ENCODE data around the gene CASP10.
"Not testable (repeated sequence)": the region's sequence is repeated elsewhere in the genome, so short reads cannot be mapped to it uniquely, and the experiment has no call there.

Gene CASP10
- total RNA-seq, result 4.8 to 51.3 (median 23.0) reads per million in 9 experiments

GRCh38 chr2:201182650-201183364 lies at the start of gene CASP10:
Gene CASP10, plus strand, starts transcription at chr2:201183141. Its CDS starts 2,637 bp downstream, at chr2:201185778.
- peak within 1 kb of the TSS; percentile 88 to 91 for H3K4me3 Mint-ChIP-seq
- no peaks in the 10 kb centered on the region for H3K9me3 Mint-ChIP-seq
- H3K36me3 Mint-ChIP-seq (ENCODE audit: insufficient read depth), result peaks cover 5% of the 10 kb centered on the region
- H3K27me3 Mint-ChIP-seq, result no peaks in the 10 kb centered on the region
- peaks cover 23 to 28% of the 10 kb centered on the region in 2 donors for H3K4me1 Mint-ChIP-seq (ENCODE audit: low read depth in 2 of 2)
- DNase-seq (peak in 1 of 3 experiments; percentile 11), ATAC-seq (replicated peaks) (peak; percentile 86)
- peak within 1 kb of the TSS; percentile 91 to 94 for H3K27ac Mint-ChIP-seq

- peak overlapping the region; percentile 79 to 87 for H3K27ac Mint-ChIP-seq
- peaks cover 47 to 67% of the 10 kb centered on the region in 2 donors for H3K4me1 Mint-ChIP-seq (ENCODE audit: low read depth in 2 of 2)
These were observed 47.6 kb upstream of the CASP10 start for GRCh38 chr2:201135386-201135785.

GRCh38 chr2:201136889-201137321 lies 46.0 kb upstream of the CASP10 start:
- no peaks in the 10 kb centered on the region for H3K27me3 Mint-ChIP-seq
- H3K4me1 Mint-ChIP-seq (ENCODE audit: low read depth in 2 of 2), result peaks cover 33 to 60% of the 10 kb centered on the region in 2 donors
- peak overlapping the region; percentile 79 to 87 for H3K27ac Mint-ChIP-seq
- H3K9me3 Mint-ChIP-seq, result no peaks in the 10 kb centered on the region
- DNase-seq (no peak), ATAC-seq (replicated peaks) (no peak)
- H3K36me3 Mint-ChIP-seq (ENCODE audit: insufficient read depth), result peaks cover 92% of the 10 kb centered on the region
- H3K4me3 Mint-ChIP-seq, result no peak overlapping the region

More at GRCh38 chr2:201135386-201135785, 47.6 kb upstream of the CASP10 start:
- no peaks in the 10 kb centered on the region for H3K9me3 Mint-ChIP-seq
- no peak for ATAC-seq (replicated peaks)
- no peak for DNase-seq
- H3K27me3 Mint-ChIP-seq, result no peaks in the 10 kb centered on the region
- H3K36me3 Mint-ChIP-seq (ENCODE audit: insufficient read depth), result peaks cover 89% of the 10 kb centered on the region
- H3K4me3 Mint-ChIP-seq, result no peak overlapping the region

- Mint-ChIP-seq H3K27ac (peak overlapping the region in 1 of 2 donors; percentile 87), H3K9me3 (no peaks in the 10 kb centered on the region), H3K27me3 (no peaks in the 10 kb centered on the region), H3K4me1 (ENCODE audit: low read depth in 2 of 2) (peaks cover 26 to 51% of the 10 kb centered on the region in 2 donors), H3K36me3 (ENCODE audit: insufficient read depth) (peaks cover 94% of the 10 kb centered on the region), H3K4me3 (no peak overlapping the region)
- ATAC-seq (replicated peaks), result no peak
- no peak for DNase-seq
These were observed 45.2 kb upstream of the CASP10 start for GRCh38 chr2:201137505-201138400.

- Mint-ChIP-seq H3K27ac (peak overlapping the region in 1 of 2 donors; percentile 87), H3K4me1 (ENCODE audit: low read depth in 2 of 2) (peaks cover 19 to 44% of the 10 kb centered on the region in 2 donors), H3K27me3 (no peaks in the 10 kb centered on the region), H3K36me3 (ENCODE audit: insufficient read depth) (peaks cover 94% of the 10 kb centered on the region), H3K4me3 (no peak overlapping the region), H3K9me3 (no peaks in the 10 kb centered on the region)
- no peak for DNase-seq
- ATAC-seq (replicated peaks), result no peak
These were observed 44.5 kb upstream of the CASP10 start for GRCh38 chr2:201138401-201138970.

GRCh38 chr2:201138986-201139781 lies 43.8 kb upstream of the CASP10 start:
- H3K36me3 Mint-ChIP-seq (ENCODE audit: insufficient read depth), result peaks cover 92% of the 10 kb centered on the region
- H3K9me3 Mint-ChIP-seq; ATAC-seq (replicated peaks); H3K27me3 Mint-ChIP-seq; H3K4me3 Mint-ChIP-seq; DNase-seq: not testable (repeated sequence)
- peaks cover 18 to 42% of the 10 kb centered on the region in 2 donors for H3K4me1 Mint-ChIP-seq (ENCODE audit: low read depth in 2 of 2)
- H3K27ac Mint-ChIP-seq, result peak overlapping the region; percentile 33 to 87

- H3K4me3 Mint-ChIP-seq, result no peak overlapping the region
- no peaks in the 10 kb centered on the region for H3K27me3 Mint-ChIP-seq
- DNase-seq (no peak), ATAC-seq (replicated peaks) (no peak)
- peak overlapping the region; percentile 33 to 87 for H3K27ac Mint-ChIP-seq
- peaks cover 93% of the 10 kb centered on the region for H3K36me3 Mint-ChIP-seq (ENCODE audit: insufficient read depth)
- H3K9me3 Mint-ChIP-seq, result no peaks in the 10 kb centered on the region
- peaks cover 18 to 40% of the 10 kb centered on the region in 2 donors for H3K4me1 Mint-ChIP-seq (ENCODE audit: low read depth in 2 of 2)
These were observed 42.9 kb upstream of the CASP10 start for GRCh38 chr2:201139836-201140604.

- no peak overlapping the region for H3K4me3 Mint-ChIP-seq
- ATAC-seq (replicated peaks), result no peak
- peaks cover 2 to 18% of the 10 kb centered on the region in 2 donors for H3K4me1 Mint-ChIP-seq (ENCODE audit: low read depth in 2 of 2)
- H3K27ac Mint-ChIP-seq, result peak overlapping the region in 1 of 2 donors; percentile 79
- peaks cover 83% of the 10 kb centered on the region for H3K36me3 Mint-ChIP-seq (ENCODE audit: insufficient read depth)
- H3K9me3 Mint-ChIP-seq, result no peaks in the 10 kb centered on the region
- no peak for DNase-seq
- no peaks in the 10 kb centered on the region for H3K27me3 Mint-ChIP-seq
These were observed 38.6 kb upstream of the CASP10 start for GRCh38 chr2:201144101-201145051.

GRCh38 chr2:201148434-201148990 lies 34.4 kb upstream of the CASP10 start:
- H3K36me3 Mint-ChIP-seq (ENCODE audit: insufficient read depth), result peaks cover 81% of the 10 kb centered on the region
- no peak for ATAC-seq (replicated peaks)
- H3K4me3 Mint-ChIP-seq, result no peak overlapping the region
- H3K4me1 Mint-ChIP-seq (ENCODE audit: low read depth in 2 of 2), result peaks cover 26 to 41% of the 10 kb centered on the region in 2 donors
- peak overlapping the region; percentile 84 to 98 for H3K27ac Mint-ChIP-seq
- H3K9me3 Mint-ChIP-seq, result no peaks in the 10 kb centered on the region
- H3K27me3 Mint-ChIP-seq, result no peaks in the 10 kb centered on the region
- no peak for DNase-seq

GRCh38 chr2:201149064-201149820 lies 33.7 kb upstream of the CASP10 start:
- Mint-ChIP-seq H3K36me3 (ENCODE audit: insufficient read depth) (peaks cover 84% of the 10 kb centered on the region), H3K9me3 (no peaks in the 10 kb centered on the region), H3K4me1 (ENCODE audit: low read depth in 2 of 2) (peaks cover 26 to 42% of the 10 kb centered on the region in 2 donors), H3K4me3 (peak overlapping the region; percentile 31), H3K27ac (peak overlapping the region; percentile 84 to 98), H3K27me3 (no peaks in the 10 kb centered on the region)
- DNase-seq (no peak), ATAC-seq (replicated peaks) (no peak)

GRCh38 chr2:201149821-201150165 lies 33.1 kb upstream of the CASP10 start:
- ATAC-seq (replicated peaks); H3K9me3 Mint-ChIP-seq; H3K27me3 Mint-ChIP-seq; DNase-seq: not testable (repeated sequence)
- Mint-ChIP-seq H3K27ac (peak overlapping the region; percentile 84 to 98), H3K4me3 (peak overlapping the region; percentile 31), H3K36me3 (ENCODE audit: insufficient read depth) (peaks cover 86% of the 10 kb centered on the region), H3K4me1 (ENCODE audit: low read depth in 2 of 2) (peaks cover 29 to 48% of the 10 kb centered on the region in 2 donors)

Measured in effector memory CD8-positive, alpha-beta T cell (primary cell).